DMS 273 treated with DMSO at 0.1 percent for 48 hours (cell line): ENCODE data around the gene ZFYVE27.
A peak's percentile ranks its signal among the peaks of the same experiment; 100 is the strongest.

Experiments used
- DNase-seq: peaks from one replicate; lab custom pipeline; 2025; lab: John Stamatoyannopoulos, UW

Gene ZFYVE27

DNA sequence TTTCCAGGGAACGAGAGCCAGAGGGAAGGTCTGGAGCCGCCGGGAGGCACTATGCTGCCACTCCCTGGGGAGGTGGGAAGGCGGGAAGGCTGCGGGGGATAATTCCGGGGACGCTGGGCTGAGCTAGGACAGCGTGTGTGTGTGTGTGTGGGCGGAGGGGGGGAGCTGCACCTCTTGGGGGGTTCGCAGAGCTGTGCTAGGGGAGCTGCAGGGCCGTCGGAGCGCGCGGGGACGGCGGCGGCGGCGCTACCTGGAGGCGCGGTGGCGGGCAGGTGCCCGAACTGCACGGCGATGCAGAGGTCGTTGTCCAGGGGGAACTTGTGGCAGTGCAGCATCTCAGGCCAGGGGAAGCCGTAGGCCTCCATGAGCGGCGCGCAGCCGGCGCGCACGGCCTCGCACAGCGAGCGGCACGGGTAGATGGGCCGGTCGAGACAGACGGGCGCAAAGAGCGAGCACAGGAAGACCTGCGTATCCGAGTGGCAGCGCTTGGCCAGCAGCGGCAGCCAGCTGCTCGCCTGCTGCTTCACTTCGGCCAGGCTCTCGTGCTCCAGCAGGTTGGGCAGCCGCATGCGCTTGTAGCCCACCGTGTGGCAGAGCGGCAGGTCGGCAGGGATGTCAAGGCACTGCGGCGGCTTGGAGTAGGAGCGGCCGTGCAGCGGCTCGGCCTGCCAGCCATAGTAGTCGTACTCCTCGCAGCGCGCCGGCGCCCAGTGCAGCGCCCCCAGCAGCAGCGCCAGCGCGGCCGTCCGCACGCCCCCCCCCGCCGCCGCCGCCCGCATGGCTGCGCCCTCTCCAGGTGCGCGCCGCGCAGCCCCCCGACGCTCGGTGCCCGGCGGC is 34.3 kb downstream of the ZFYVE27 start:
- peak; percentile 11 for DNase-seq

DNA sequence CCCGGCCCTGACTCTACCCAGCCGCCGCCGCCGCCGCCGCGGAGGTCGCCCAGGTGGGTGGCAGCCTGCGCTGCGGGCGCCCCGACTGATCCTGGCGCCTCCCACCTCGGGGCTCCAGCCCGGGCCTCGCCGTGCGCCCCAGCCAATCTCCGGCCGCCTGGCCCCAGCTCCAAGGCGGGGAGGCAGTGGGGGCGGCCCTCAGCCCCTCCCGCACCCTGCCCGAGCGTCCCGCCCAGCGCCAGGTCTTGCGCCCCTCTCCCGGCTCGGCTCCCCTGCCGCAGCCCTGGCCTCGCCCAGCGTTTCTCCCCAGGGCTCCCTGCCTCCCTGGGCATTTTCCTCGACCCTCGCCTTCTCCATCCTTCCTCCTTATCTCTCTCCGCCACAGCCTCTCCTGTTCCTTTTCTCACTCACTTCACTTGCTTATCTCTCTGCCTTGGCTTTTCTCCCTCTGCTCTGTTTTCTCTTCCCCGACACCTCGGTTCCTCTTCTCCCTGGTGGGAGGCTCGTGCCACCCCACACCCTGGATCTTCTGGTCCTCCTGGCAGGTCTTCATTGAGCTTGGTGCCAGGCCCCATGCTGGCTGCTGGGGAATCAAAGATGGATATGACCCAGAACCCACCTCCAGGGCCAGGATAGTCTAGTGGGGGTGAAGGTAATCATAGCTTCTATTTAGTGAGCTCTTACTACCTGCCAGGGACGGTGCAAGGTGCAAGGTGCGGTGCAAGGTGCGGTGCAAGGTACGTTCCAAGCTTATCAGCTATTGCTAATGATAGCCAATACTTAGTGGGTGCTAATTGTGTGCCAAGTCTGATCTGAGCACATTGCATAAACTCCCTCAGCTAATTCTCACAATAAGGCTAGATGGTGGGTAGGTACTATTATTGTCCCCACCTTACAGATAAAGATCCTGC is 35.2 kb downstream of the ZFYVE27 start, which contains the start of gene SFRP5:
Gene SFRP5, minus strand, starts transcription at position 87 of the 911 bp plus-strand sequence. CDS start 166 bp downstream, outside the sequence.
- no peak for DNase-seq

DNA sequence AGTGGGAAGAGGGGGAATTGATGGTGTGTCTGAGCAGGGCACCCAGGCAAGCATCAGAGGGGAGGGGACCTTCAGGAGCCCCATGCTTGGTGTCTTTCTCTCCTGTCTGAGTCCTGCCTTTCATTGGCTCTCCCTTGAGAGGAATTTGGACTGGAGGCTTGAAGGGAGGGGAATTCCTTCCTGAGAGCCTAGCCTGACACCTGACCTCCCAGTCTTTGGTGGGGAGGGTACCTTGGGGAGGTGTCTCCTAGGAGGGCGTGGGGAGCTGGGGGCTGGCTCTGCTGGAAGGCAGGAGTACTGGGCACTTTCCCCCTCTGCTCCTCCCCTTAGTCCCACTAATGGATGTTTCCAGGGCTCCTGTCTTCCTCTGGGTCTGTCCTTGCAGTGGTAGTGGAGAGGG is 36.2 kb downstream of the ZFYVE27 start:
- DNase-seq: no peak

DNA sequence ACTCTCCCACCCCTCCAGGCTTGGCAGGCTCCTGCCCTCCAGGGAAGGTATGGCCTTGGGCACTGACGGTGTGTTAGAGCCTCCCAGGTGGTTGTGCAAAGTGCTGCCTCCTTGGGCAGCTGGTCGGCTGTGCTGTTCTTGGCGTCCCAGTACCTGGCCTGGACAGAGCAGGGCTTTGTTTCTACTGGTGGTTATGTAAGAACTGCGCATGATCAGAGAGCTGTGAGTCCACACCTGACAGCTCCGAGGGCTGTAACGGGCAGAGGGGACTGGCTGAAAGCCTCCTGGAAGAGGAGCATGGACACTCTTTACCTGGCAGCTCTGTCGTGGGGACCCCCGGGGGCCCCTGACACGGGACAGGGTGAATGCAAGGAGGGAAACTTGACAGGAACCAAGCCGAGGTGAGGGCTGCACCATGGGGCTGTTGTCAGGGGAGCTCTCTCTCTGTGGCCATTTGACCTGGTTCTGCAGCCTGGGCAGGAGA is 37.9 kb downstream of the ZFYVE27 start:
- no peak for DNase-seq

DNA sequence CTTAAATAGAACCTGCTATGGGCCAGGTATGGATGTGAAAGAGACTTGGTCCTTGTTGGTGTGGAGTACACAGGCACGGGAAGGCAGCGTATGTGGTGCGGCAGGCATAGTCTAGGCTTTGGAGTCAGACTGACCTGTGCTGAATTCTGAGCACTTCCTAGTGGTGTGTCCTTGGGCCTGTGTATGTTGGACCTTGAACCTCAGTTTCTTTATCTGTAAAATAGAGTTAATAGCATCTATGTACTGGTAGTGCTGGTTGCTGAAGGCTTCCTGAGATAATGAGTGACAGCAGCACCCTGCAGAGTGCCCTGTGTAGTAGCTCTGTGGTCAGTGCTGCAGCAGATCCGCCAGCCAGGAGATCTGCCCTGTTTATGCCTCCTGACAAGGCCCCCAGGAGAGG is 40.2 kb downstream of the ZFYVE27 start:
- no peak for DNase-seq

DNA sequence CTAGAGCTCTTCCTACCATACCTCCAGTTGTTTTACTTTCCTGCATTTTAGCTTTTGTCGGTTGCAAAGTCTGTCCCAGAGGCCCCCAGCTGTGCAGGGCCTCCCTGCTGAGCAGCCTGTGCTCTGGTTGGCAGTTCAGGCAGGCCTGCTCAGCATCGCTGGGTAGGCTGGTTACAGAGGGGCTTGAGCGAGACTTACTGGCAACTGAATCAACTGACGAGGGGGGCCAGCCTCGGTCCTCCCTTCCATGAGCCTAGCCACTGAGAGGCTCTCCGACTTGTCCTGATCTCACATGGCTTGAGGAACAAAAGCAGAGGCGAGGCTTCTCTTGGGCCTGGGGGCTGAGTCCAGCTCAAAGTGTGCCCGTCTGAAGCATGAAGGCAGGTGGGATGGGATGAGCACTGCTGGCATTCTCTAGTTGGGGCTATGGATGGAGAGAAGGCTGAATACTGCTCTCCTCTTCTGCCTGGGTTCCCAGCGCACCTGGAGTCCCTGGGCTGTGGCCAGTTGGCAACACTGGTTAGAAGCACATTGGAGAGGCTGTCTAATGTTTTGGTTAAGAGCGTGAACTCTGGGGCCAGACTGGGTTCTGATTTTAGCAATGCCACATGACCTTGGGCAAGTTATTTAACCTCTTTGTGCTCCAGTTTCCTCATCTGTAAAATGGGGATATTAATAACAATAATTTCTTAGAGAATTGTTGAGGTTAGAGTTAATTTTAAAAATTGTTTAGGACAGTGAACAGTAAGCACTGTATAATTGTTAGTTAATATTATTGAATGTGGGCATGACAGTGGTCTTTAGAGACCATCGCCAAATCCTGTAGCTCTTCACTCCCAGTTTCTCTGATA is 41.7 kb downstream of the ZFYVE27 start:
- no peak for DNase-seq

DNA sequence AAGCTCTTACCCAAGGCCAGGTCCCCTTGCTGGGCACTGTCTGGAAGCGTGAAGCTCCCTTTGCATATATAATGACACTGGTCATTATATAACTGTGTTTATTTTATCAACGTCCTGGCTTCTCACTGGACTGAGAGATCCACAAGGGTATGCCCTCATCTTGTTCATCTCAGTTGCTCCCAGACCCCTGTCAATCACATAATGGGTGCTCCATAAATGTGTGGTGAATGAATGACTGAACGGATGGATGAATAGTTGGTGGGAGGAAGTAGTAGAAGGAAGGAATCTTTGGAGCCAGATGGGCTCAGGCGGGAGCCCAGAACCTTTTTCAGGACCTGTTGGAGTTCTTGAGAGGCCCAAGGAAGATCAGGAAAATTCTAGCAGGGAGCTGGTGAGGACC is 42.6 kb downstream of the ZFYVE27 start:
- no peak for DNase-seq

DNA sequence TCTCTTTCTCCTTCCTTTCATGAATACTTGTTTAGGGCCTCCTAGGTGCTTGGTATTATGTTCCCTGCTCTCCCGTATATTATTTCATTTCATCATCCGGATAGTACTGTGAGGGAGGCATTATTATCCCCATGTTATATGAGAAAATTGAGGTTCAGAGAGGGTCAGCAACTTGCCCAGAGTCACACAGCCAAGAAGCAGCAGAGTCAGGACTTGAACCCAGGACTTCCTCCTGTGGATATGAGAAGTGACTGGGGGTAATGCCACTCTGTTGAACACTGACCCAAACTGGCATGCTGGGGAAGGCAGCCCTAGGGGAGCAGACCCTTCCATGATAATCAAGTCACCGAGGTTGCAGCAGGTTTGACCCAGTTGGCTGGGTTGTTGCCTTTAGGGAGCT is 43.0 kb downstream of the ZFYVE27 start:
- no peak for DNase-seq

DNA sequence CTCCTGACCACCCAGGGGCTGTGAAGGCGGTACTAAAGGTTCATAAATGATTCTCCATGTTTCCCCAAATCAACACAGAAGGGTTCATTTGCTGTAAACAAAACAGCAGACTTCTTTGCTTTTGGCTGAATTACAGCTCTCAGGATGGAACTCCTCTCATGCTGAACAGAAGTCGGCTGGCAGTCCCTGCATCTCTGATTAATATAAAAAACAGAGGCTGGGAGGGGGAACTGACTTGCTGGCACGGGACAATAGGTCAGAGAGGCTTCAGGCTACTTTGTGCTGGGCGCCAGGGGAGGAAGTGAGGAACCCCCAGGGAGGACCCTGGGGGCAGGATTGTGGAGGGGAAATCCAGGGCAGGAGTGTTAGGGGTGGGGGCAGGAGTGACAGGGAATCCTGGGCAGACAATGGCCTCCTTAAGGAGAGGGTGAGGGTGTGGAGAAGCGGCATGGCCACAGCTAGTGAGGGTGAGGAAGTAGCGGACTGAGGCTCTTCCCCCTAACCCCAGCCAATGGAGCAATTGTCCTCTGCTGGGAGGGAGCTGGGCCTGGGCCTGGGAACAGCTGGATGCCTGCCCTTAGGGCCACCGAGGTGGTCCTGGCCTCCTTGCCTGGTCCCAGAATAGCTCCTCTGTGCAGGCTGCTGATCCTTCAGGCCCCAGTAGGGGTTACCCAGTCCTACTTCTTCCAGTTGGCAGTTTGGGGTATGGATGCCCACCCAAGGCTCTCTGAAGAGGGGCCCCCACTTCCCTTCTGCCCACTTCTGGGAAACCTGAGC is 44.1 kb downstream of the ZFYVE27 start:
- DNase-seq: no peak

DNA sequence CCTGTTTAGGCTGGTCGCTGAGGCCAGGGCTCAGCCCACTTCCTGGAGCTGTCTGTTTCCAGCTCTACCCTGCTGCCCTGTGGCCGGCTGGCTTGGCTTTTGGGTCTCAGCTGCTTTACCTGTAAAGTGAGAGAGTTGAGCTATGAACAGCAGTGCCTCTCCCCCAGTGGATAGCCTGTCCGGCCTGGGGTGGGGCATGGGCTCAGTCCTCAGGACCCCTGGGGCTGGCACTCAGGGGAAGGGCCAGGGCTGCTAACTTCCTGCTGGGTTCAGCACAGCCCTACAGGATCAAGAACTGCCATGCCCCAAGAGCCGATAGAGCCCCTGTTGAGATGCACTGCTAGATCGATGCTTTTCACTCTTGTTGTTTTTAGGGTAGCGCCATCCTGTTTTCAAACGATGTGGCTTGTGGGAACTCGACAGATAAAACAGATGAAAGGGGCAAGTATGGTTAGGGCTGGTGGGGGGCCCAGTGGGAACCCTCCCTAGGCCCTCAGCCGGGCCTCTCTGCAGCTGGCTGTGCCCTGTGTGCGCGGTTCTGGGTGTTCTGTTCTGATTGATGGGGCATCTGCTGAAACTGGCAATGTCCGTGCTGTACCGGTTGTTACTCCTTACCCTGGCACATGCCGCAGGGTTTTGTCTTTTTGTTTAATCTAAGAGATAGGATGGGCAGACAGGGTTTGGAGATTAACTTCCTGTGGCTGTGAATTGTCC is 44.8 kb downstream of the ZFYVE27 start:
- no peak for DNase-seq

DNA sequence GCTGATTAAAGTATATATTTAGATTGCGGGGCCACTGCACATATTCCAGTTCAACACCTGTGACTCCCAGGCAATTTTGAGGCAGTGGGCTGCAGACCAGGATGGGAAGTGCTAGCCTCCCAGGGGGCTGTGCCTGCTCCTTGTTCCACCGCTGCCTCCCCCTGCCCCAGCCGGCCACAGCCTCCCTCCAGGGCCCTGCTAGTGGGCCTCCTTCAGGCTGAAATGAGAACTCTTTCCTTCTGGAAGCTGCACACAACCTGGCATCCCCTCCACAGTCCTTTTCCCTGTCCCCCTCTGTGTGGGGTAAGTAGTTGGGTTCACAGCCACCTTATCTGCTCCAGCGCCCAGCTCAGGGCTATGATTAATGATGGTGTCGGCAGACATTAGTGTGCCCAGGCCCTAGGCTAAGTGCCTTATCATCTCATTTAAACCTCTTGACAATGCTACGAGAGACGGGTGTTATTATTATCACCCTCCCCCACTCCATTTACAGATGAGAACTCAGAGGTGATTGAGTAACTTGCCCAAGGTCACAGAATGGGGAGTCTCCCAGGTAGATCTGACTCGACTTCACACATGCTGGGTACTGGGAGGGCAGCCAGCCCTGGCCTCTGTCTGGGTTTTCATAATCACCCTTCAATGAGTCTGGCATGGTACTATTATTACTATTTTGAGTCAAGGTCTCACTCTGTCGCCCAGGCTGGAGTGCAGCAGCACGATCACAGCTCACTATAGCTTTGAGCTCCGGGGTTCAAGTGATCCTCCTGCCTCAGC is 45.7 kb downstream of the ZFYVE27 start:
- DNase-seq: no peak

DNA sequence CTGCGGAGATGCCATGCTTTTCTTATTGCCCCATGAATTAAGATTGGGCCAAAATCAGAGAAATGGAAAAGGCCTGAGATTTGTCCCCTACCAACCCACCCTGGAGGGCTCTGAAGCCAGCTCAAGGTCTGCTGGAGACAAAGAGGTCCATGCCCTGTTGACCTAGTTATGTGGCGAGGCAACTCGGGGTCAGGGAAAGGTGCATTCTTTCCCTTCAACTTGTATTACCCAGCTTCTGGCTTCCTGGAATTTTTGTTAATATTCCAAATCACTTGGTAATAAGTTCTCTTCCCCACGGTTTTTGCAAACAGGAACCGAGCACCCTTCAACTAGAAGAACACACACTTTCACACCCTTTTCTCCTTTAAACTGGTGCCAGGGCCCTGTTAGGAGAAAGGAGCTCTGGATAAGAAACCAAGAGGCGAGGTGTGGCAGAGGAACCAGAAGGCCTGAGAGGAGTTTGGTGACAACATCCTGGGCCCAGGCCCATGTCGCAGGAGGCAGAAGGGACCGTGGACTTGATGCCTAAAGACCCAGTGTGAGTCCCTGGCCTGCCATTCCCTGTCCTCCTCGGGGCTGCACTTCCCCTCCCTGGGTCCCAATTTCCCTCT is 47.4 kb downstream of the ZFYVE27 start:
- no peak for DNase-seq

DNA sequence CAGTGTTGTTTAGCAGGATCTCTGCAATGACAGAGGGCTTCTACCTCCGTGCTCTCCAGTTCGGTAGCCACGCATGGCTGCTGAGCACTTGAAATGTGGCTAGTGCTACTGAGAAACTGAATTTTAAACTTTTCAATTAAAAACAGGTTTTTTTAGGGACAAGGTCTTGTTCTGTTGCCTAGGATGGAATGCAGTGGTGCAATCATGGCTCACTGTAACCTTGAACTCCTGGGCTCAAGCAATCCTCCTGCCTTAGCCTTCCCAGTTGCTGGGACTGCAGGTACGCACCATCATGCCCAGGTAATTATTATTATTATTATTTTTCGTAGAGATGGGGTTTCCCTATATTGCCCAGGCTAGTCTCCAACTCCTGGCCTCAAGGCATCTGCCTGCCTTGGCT is 48.3 kb downstream of the ZFYVE27 start:
- no peak for DNase-seq

DNA sequence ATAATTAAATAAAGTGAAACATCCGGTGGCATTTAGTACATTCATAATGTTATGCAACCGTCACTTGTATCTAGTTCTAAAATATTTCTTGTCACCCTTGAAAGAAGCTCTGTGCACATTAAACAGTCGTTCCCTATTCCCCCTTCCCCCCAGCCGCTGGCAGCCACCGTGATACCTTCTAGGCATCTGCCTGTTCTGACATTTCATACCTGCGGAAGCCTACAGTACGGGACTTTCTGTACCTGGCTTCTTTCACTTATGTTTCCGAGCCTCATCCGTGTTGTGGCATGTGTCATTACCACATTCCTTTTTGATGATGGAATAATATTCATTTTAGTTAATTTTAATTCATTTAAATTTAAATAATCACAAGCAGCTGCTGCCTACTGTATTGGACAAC is 48.8 kb downstream of the ZFYVE27 start:
- no peak for DNase-seq

DNA sequence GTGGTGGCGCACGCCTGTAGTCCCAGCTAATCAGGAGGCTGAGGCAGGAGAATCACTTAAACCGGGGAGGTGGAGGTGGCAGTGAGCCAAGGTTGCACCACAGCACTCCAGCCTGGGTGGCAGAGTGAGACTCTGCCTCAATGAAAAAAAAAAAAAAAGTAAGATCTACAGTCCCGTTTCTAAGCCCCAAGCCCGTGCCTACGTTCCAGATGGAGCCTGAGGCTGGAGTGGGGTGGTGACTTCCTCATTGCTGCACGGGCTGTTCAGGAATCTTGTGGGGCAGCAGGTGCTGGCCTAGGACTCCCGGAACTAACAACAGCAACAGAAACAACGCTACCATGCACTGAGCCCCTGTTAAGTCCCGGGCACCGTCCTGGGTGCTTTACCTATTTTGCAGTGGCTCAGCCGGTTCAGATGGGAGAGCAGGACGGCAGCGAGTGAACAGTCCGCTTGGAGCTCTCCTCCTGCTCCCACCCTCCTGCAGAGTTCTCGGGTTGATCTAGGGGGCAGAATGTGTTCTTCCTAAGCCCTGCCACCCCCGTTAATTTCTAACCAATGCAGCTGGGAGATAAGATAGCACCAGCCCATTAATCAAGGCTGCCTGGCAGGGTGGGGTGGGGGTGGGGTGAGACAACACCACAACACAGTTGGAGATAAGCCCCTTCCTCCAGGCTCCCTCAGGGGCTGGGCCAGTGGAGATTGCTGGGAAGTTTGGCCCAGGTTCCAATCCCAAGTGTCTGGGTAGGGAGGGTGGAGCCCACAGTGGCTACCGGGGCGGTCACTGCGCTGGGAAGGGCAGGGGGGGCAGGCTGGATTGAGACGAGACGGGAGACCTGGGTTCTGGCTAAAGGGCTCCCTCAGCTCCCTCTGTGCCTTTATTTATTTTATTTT is 51.9 kb downstream of the ZFYVE27 start:
- DNase-seq: no peak

DNA sequence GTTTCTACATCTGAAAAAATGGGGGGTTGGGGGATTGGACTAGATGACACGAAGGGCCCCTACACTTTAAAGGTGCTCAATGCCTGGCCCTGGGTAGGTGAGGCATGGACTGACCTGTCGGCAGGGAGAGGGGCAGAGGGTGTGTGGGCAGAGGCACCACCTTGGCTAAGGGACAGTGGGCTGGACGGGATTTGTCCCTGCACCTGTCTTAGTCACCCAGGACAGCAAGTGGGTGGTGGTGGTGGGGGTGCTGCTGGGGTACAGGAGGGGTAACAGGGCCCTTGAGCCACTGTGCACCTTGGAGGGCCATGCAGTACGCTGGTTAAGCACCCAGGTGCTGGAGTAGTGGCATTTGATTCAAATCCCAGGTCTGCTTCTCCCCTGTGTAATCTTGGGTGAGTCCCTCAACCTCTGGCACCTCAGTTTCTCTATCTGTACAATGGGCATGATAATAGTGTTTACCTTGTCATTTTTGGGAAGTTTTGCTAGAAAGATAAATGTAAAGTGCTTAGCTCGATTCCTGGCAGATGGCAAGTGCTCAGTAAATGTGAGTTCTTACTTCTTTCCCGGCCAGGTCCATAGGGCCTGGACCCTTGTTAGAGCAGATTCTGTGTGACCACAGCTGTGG is 53.0 kb downstream of the ZFYVE27 start:
- no peak for DNase-seq

DNA sequence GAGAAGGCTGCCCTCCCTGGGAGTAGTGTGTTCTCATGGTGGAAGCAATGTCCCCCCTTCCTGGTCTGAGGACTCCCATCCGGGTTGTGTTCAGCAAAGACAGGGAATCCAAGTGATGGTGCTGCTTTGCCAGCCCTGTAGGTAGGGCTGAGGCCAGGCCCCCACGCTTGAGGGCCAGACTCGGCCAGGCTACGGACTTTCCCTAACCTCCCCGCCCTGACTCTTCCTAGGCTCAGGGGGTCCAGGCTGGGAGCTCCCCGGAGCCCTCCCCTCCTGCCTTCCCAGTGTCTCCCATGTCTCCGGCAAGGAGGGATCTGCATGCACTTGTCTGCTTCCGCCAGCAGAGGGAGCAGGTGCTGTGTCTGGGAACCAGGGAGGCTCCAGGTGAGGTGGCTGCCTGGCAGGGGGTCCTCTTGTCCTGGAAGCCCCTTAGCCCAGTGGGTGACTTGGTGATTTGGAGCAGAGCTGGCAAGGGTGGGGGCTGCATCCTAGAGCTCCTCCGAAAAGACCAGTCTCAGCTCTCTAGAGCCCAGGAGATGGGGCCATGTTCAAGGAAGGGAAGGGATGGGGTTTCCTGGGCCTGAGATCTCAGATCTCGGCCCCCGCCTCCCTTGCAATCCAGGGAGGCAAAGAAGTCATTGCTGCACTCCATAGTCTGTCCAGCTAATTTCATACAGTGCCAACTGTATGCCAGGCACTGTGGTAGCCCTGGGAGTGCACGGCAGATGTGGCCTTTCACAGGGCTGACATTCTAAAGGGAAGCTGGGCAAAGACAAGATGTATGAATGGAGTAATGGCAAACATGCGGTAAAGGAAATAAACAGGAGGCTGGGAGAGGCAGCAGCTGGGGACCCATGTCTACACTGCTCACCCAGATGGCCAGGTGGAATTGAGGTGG is 55.1 kb downstream of the ZFYVE27 start:
- no peak for DNase-seq
